ENCODE data around the gene CAMTA1.

The CAMTA1 gene

DNA sequence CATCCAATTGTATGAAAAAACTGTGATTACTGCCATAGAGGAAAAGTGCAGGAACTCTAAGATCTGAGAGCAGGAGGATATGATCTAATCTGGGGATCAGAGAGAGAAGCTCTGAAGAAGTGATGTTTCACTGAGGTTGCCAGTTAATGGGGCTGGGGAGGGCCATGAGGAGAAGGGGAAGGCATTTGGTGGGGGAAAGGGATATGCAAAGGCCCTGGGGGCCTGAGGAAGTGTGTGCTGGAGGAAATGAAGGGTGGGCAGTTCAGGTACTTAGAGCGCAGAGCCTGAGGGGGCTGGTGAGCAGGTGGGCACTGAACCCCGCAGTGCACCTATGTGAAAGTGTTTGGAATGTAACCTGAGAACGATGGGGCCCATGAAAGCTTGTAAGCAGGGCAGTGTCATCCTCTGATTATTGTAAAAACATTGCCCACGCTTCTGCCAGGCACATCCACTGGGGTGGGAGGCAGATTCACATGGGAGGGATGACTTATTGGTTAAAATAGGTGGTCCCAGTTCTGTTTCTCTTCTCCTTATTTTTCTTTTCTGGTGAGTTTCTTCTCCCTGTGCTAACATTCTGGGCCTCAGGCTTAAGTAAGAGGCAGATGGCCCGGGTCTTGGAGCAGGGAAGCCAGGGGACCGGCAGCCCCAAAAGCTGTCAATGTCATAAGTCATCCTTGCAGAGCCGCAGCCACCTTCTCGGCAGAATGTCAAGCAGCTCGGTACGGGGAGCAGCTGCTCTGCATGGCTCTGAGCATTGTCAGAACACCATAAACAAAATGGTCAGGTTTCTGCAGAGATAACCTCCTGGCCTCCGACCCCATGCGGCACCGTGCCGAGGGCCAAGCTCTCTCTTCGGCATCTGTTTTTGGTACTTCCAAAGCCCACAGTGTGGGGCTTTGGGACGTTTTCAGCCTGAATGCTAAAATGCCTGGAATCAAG lies 493.8 kb downstream of the CAMTA1 start:
- no peak for DNase-seq

GRCh38 chr1:7279769-7280168 lies 494.5 kb downstream of the CAMTA1 start:
- no peak for DNase-seq

GRCh38 chr1:7280347-7280960 lies 495.2 kb downstream of the CAMTA1 start:
- DNase-seq = no peak

- no peak for DNase-seq
These were observed 496.6 kb downstream of the CAMTA1 start for GRCh38 chr1:7281821-7282220.

DNA sequence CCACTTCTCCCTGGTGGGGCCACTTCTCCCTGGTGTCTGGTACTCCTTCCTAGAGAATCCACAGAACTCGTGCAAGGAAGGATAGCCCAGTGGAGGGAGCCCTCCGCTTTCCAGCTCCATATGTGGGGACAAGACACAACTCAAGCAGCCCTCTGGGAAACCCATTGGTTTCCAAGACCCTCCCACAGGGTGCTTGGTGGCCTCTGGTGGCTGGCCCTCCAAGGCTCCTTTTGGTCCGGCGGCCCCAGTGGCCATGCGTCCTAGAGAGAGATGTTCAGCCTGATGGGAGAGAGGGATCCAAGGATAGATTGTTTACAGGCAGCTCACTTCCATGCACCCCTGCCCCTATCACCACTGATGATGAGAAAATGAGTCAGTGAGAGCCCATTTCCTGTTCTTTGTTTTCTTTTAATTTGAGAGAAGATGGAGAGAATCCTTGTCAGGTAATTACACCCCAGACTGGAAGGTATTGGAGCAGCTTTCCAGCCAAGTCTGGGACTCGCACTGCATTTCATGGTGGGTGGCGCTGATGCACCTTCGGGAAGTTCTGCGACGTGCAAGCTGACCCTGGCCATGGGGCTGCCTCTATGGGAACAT lies 499.7 kb downstream of the CAMTA1 start:
- DNase-seq = no peak

DNA sequence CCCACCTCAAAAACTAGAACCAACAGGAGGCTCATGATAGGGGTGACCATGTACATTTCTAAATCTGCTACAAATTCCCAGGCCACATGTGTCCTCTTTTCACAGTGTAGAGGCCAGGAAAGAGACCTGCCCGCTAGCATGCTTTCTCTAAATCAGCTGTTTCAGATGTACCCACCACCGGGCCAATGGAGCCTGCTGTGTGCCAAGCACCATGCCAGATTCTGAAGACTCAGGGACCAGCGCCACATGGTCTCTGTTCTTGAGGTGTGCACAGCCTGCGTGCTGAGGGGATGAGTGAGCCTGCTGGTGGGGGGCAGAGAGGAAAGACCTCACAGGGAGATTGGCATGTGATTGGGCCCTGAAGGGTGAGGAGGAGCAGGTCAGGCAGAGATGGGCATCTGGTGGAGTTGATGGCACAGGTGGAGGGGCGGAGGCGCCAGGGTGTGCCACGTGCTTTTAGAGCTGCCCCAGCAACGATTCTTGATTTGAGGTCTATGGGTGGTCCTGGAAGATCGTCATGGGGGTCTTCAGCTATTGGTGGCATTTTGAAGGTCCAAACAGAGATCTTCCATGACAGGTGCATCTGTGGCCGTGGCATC lies 500.7 kb downstream of the CAMTA1 start:
- DNase-seq = no peak

DNA sequence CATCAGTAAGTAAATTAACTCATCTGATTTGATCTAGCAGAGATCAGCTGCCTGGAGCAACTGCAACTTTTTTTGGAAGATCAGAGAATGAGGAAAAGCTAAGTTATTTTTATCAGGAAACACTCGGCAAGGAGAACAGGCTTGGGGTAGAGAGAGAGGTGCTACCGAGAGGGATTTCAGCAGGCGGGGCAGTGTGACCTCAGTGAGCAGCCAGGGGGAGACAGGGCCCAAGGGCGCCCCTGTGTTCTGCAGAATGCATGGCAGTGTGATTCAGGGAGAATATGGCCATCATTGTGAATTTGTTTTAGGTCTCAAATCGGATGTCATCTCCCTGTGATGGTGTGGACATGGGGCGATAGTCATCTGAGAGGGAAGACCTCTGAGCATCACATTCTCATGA lies 501.8 kb downstream of the CAMTA1 start:
- no peak for DNase-seq

- DNase-seq = no peak
These were observed 503.7 kb downstream of the CAMTA1 start for GRCh38 chr1:7288992-7289391.

GRCh38 chr1:7289694-7290093 lies 504.4 kb downstream of the CAMTA1 start:
- no peak for DNase-seq

- no peak for DNase-seq
These were observed 506.0 kb downstream of the CAMTA1 start for GRCh38 chr1:7290971-7291970.

- no peak for DNase-seq
These were observed 506.9 kb downstream of the CAMTA1 start for GRCh38 chr1:7292036-7292681.

DNA sequence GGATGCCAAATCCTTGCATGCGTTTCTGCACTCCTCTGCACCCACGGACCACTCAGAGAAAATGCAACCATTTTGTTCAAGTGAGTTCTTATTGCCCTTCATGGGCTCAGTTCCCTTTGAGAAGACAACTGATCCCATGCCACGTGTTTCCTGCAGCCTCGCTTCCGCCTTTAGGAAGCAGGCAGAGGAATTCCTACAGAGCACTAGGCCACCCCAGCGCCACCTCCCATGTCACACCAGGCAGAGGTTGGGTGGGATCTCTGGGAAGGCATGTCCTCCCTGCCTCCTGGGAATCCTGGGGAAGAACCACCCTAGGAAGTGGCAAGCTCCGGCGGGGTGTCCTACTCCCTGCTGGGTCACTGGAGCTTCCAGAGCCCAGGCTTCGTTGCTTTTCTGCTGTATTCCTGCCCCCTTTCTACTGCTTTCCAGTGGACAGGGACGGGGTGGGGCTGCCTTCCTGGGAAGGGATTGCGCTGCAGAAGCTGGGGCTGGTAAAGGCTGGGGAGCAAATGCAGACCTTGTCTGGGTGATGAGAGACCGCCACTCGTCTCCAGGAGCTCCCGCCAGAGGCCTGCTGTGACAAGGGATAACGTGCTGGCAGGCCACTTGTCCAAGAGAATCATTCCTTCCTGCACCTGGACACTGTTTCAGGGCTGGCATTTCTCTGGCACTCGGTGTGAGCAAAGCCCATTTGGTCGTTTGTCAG lies 507.6 kb downstream of the CAMTA1 start:
- DNase-seq = no peak

GRCh38 chr1:7293702-7294629 lies 508.7 kb downstream of the CAMTA1 start:
- no peak for DNase-seq

GRCh38 chr1:7294636-7295035 lies 509.4 kb downstream of the CAMTA1 start:
- no peak for DNase-seq

- no peak for DNase-seq
These were observed 510.7 kb downstream of the CAMTA1 start for GRCh38 chr1:7295946-7296345.

DNA sequence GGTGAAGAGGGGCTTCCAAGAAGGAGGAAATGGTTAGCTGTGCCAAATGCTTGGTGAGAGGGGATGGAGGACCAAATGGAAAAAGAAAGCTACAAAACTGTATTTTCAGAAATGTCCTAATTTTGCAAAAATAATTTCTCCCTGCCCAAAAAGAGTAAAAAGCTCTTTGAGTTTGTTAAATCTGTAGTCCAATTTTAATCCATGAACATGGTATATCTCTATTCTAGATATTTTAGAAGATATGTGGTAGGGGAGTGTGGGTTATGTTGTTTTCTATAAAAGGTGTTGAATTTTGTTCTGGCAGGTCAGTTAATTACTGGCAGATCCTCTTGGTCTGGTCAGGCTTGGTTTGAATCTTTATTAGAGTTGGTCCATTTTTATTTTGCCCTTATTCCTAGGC lies 511.7 kb downstream of the CAMTA1 start:
- no peak for DNase-seq

DNA sequence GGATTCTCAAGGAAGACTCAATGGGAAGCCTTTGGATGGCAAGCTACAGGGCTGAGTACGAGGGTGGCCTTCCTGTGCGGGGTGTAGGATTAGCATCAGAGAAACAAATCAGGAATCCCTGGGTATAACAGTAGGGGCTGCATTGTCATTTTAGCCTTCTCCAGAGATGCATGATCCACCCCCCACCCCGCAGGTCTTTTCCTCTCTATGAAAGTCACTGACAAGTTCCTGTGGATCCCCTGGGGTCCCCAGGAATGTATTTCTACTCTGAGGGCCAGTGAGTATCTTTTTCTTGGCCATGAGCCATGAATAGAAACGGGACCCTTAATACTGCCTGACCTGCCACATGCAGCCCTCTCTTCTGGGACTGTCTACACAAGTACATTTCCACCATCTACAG lies 512.9 kb downstream of the CAMTA1 start:
- no peak for DNase-seq

DNA sequence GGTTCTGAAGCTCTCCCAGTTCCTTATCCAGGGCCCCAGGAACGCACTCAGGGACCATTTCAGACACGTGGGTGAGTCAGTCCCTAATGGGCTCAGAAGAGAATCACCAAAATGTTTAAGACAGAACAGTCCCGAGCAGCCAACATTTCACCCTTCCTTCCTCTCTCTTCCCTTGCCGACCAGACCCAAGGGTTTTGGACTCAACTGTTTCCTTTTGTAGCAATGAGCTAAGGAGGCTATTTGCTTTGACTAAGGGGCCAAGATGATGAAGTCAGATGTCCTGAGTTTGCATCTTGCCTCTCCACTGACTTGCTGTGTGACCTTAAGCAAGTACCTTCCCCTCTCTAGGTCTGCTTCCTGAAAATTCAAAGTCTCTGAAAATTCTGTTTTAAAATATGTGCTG lies 513.5 kb downstream of the CAMTA1 start:
- DNase-seq = no peak

- DNase-seq = no peak
These were observed 514.1 kb downstream of the CAMTA1 start for GRCh38 chr1:7299329-7299799.

- no peak for DNase-seq
These were observed 514.7 kb downstream of the CAMTA1 start for GRCh38 chr1:7299994-7300393.
